CD4-positive, alpha-beta T cell treated with Interleukin-6 for 4 hours (primary cell): ENCODE data around the gene PCDHB7.
A peak's percentile ranks its signal among the peaks of the same experiment; 100 is the strongest.
"Not testable (repeated sequence)": the region's sequence is repeated elsewhere in the genome, so short reads cannot be mapped to it uniquely, and the experiment has no call there.

ENCODE experiments used
- DNase-seq: peaks from one replicate; pipeline ENCODE4 v3.0.0-alpha.2; 2020; ENCODE audit warnings: mixed read lengths

The PCDHB7 gene

GRCh38 chr5:141182248-141182647 lies 9.8 kb downstream of the PCDHB7 start, which contains the start of gene PCDHB16:
Gene PCDHB16 (plus strand): TSS chr5:141182387. CDS start chr5:141182560, 173 bp downstream.
- no peak for DNase-seq

- DNase-seq, result not testable (repeated sequence)
Observed at GRCh38 chr5:141184117-141184855, 11.8 kb downstream of the PCDHB7 start.

GRCh38 chr5:141186897-141187512 lies 14.6 kb downstream of the PCDHB7 start, which contains the start of gene PCDHB9:
Gene PCDHB9 (plus strand): TSS chr5:141187161. CDS start chr5:141187319, 158 bp downstream.
- DNase-seq, result peak; percentile 30

GRCh38 chr5:141188682-141189081 lies 16.2 kb downstream of the PCDHB7 start:
- DNase-seq, result not testable (repeated sequence)

- DNase-seq, result not testable (repeated sequence)
Observed at GRCh38 chr5:141189131-141189530, 16.7 kb downstream of the PCDHB7 start.

GRCh38 chr5:141192110-141192725 lies 19.8 kb downstream of the PCDHB7 start, which contains the start of gene PCDHB10:
Gene PCDHB10 (plus strand): TSS chr5:141192353. CDS start chr5:141192553, 200 bp downstream.
- DNase-seq, result peak; percentile 13

- DNase-seq, result not testable (repeated sequence)
Observed at GRCh38 chr5:141194332-141194731, 21.9 kb downstream of the PCDHB7 start.

- no peak for DNase-seq
Observed at GRCh38 chr5:141196363-141196762, 23.9 kb downstream of the PCDHB7 start.

- DNase-seq, result no peak
Observed at GRCh38 chr5:141199359-141200235, 27.2 kb downstream of the PCDHB7 start, which contains the start of gene PCDHB11. Gene PCDHB11 (plus strand): TSS chr5:141199627. CDS start chr5:141199775, 148 bp downstream.

GRCh38 chr5:141201126-141201525 lies 28.7 kb downstream of the PCDHB7 start:
- not testable (repeated sequence) for DNase-seq

GRCh38 chr5:141201646-141202045 lies 29.2 kb downstream of the PCDHB7 start:
- not testable (repeated sequence) for DNase-seq

GRCh38 chr5:141208478-141208877 lies 36.0 kb downstream of the PCDHB7 start, which contains the start of gene PCDHB12:
Gene PCDHB12 (plus strand): TSS chr5:141208719. CDS start chr5:141208908, 189 bp downstream.
- no peak for DNase-seq

- DNase-seq, result not testable (repeated sequence)
Observed at GRCh38 chr5:141210281-141210680, 37.8 kb downstream of the PCDHB7 start.

GRCh38 chr5:141210849-141211248 lies 38.4 kb downstream of the PCDHB7 start:
- not testable (repeated sequence) for DNase-seq

GRCh38 chr5:141213656-141214339 lies 41.4 kb downstream of the PCDHB7 start, which contains the start of gene PCDHB13:
Gene PCDHB13 (plus strand): TSS chr5:141213919. CDS start chr5:141214124, 205 bp downstream.
- DNase-seq, result peak; percentile 34

GRCh38 chr5:141214583-141214982 lies 42.1 kb downstream of the PCDHB7 start:
- DNase-seq, result not testable (repeated sequence)

- DNase-seq, result not testable (repeated sequence)
Observed at GRCh38 chr5:141215504-141215903, 43.1 kb downstream of the PCDHB7 start.

GRCh38 chr5:141216035-141216434 lies 43.6 kb downstream of the PCDHB7 start:
- DNase-seq, result not testable (repeated sequence)

GRCh38 chr5:141223112-141223783 lies 50.8 kb downstream of the PCDHB7 start, which contains the start of gene PCDHB14:
Gene PCDHB14 (plus strand): TSS chr5:141223343. CDS start chr5:141223506, 163 bp downstream.
- DNase-seq, result no peak

- DNase-seq, result not testable (repeated sequence)
Observed at GRCh38 chr5:141224844-141225243, 52.4 kb downstream of the PCDHB7 start.
